Endodermal cell (in vitro differentiated cells): ENCODE results near the gene BCL2L11. TPM values are rescaled to one million over a fixed set of nuclear protein-coding genes. Genes with fewer than 3 reads are reported as not detected.

Experiments
- DNase-seq: peaks from one replicate; pipeline ENCODE4 v3.0.0-alpha.2; 2017
- H3K27ac ChIP-seq: 2 replicates; pipeline ENCODE4 v1.5.1; 2013; ENCODE audit warnings: mild to moderate bottlenecking, low read depth, low read length, moderate library complexity
- H3K27me3 ChIP-seq: 2 replicates; pipeline ENCODE4 v1.6.1; 2013; ENCODE audit warnings: mild to moderate bottlenecking, low read length, moderate library complexity; ENCODE audit not compliant: insufficient read depth, control insufficient read depth, poor library complexity, severe bottlenecking
- H3K36me3 ChIP-seq: 2 replicates; pipeline ENCODE4 v1.7.0; 2013; ENCODE audit warnings: mild to moderate bottlenecking, low read length, moderate library complexity; ENCODE audit not compliant: control insufficient read depth, insufficient read depth
- H3K4me1 ChIP-seq: one replicate; pipeline ENCODE4 v1.7.0; 2013; ENCODE audit warnings: low read length; ENCODE audit not compliant: control insufficient read depth, insufficient read depth
- H3K4me3 ChIP-seq: 2 replicates; pipeline ENCODE4 v1.5.1; 2013; ENCODE audit warnings: mild to moderate bottlenecking, low read length, moderate library complexity
- H3K9ac ChIP-seq: 2 replicates; pipeline ENCODE4 v1.6.1; 2013; ENCODE audit warnings: mild to moderate bottlenecking, low read length, moderate library complexity; ENCODE audit not compliant: poor library complexity, severe bottlenecking; ENCODE audit errors: extremely low read depth
- H3K9me3 ChIP-seq: 2 replicates; pipeline ENCODE4 v1.6.1; 2013; ENCODE audit warnings: mild to moderate bottlenecking, low read length, moderate library complexity; ENCODE audit not compliant: control insufficient read depth
- H3K27ac Mint-ChIP-seq: 2 replicates; pipeline ENCODE4 v1.8.0; 2020; ENCODE audit warnings: mixed read lengths
- H3K27me3 Mint-ChIP-seq: 2 replicates; pipeline ENCODE4 v1.8.0; 2021; ENCODE audit warnings: mild to moderate bottlenecking, mixed read lengths; ENCODE audit not compliant: insufficient read depth
- H3K36me3 Mint-ChIP-seq: 2 replicates; pipeline ENCODE4 v1.8.0; 2020; ENCODE audit warnings: low read depth, mixed read lengths
- H3K4me1 Mint-ChIP-seq: 2 replicates; pipeline ENCODE4 v1.8.0; 2020; ENCODE audit warnings: mixed read lengths
- H3K4me3 Mint-ChIP-seq: 2 replicates; pipeline ENCODE4 v1.8.0; 2020; ENCODE audit warnings: mild to moderate bottlenecking, moderate library complexity, mixed read lengths
- H3K9me3 Mint-ChIP-seq: 2 replicates; pipeline ENCODE4 v1.8.0; 2020; ENCODE audit warnings: mild to moderate bottlenecking, mixed read lengths
- CTCF ChIP-seq: fragments of 200-600 bp; sonication (generic); conservative IDR thresholded peaks from 2 replicates; pipeline ENCODE4 v1.5.0; 2021; ENCODE audit warnings: antibody characterized with exemption, mild to moderate bottlenecking
- whole genome bisulfite sequencing, 2 experiments: methylation state at CpG; one replicate each; pipeline versions ENCODE4 v1.1.5 to v1.1.7; 2013; ENCODE audit warnings: missing lambda C conversion rate in 2 of 2, mixed read lengths in 1 of 2; ENCODE audit not compliant: insufficient coverage in 1 of 2, insufficient read length in 1 of 2; 5-methylcytosine and 5-hydroxymethylcytosine counted together
- total RNA-seq, 2 donors: library from RNA; stranded (reverse); fragmentation: NEBNext Ultra II Directional in 1 of 2; extraction: Animal tissue kit (Norgen Biotek cat#: 25700) in 1 of 2; gene quantifications; 2 replicates in 1 of 2; 3 replicates in 1 of 2; pipeline ENCODE4 v1.2.1, GENCODE V29; 2021

The BCL2L11 gene
- total RNA-seq, 2 donors from 2014 or later: 16.7 to 21.0 TPM

- H3K9me3 Mint-ChIP-seq: no peaks in the 10 kb centered on the region
- no peak overlapping the region for H3K9ac ChIP-seq
- H3K36me3 ChIP-seq: peaks cover 70% of the 10 kb centered on the region
- 80 to 93% methylated on average over 1 to 4 of the region's 4 CpGs for WGBS, 2 experiments
- no peak overlapping the region for H3K4me3 ChIP-seq
- no peak for TF ChIP-seq CTCF
- no peak overlapping the region for H3K27ac Mint-ChIP-seq
- no peaks in the 10 kb centered on the region for H3K9me3 ChIP-seq
- no peaks in the 10 kb centered on the region for H3K27me3 ChIP-seq
- H3K4me1 ChIP-seq: no peaks in the 10 kb centered on the region
- no peaks in the 10 kb centered on the region for H3K27me3 Mint-ChIP-seq
- peaks cover 70% of the 10 kb centered on the region for H3K36me3 Mint-ChIP-seq
- DNase-seq: no peak
- H3K4me1 Mint-ChIP-seq: peaks cover 3% of the 10 kb centered on the region
- H3K4me3 Mint-ChIP-seq: no peak overlapping the region
- no peak overlapping the region for H3K27ac ChIP-seq
Measured at GRCh38 chr2:111127351-111127750, 6.6 kb downstream of the BCL2L11 start.

DNA sequence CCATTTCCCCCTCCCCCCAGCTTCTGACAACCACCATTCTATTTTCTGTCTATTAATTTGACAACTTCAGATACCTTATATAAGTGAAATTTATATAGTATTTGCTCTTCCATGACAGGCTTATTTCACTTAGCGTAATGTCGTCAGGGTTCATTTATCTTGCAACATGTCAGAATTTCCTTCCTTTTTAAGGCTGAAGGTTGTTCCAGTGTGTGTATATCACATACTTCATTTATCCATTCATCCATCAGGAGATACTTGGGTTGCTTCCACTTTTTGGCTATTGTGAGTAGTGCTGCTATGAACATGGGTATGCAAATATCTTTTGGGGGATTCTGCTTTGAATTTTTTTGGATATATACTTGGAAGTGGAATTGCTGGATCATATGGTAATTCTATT is 7.4 kb downstream of the BCL2L11 start:
- H3K9ac ChIP-seq: no peak overlapping the region
- peaks cover 3% of the 10 kb centered on the region for H3K4me1 Mint-ChIP-seq

DNA sequence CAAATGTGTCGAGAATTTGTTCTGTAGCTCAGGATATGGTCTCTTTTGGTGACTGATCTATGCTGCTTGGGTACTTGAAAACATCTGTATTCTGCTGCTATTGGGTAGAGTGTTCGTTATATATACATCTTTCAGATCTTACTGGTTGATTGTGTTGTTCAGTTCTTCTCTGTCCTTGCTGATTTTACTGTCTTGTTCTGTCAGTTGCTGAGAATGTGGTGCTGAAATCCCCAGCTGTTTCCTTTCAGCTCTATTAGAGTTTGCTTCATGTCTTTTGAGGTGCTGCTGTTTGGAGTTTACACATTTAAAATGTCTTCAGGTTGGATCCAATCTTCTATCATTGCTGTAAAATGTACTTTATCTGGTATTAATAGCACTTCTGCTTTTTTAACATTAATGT is 12.9 kb downstream of the BCL2L11 start:
- Histone ChIP-seq H3K9me3 (no peaks in the 10 kb centered on the region), H3K4me1 (no peaks in the 10 kb centered on the region), H3K4me3 (no peak overlapping the region), H3K36me3 (peaks cover 36% of the 10 kb centered on the region), H3K9ac (no peak overlapping the region), H3K27ac (no peak overlapping the region), H3K27me3 (no peaks in the 10 kb centered on the region)
- TF ChIP-seq CTCF: no peak
- Mint-ChIP-seq H3K27me3 (no peaks in the 10 kb centered on the region), H3K36me3 (peaks cover 41% of the 10 kb centered on the region), H3K4me1 (peaks cover 17% of the 10 kb centered on the region), H3K27ac (no peak overlapping the region), H3K4me3 (no peak overlapping the region), H3K9me3 (no peaks in the 10 kb centered on the region)
- no peak for DNase-seq
- WGBS, 2 experiments: 87 to 100% methylated on average over 1 to 2 of the region's 2 CpGs

More for the DNA sequence above, 7.4 kb downstream of the BCL2L11 start:
- Mint-ChIP-seq H3K36me3 (peaks cover 70% of the 10 kb centered on the region), H3K27ac (no peak overlapping the region), H3K27me3 (no peaks in the 10 kb centered on the region), H3K9me3 (no peaks in the 10 kb centered on the region), H3K4me3 (no peak overlapping the region)
- DNase-seq: no peak
- Histone ChIP-seq H3K4me1 (no peaks in the 10 kb centered on the region), H3K36me3 (peaks cover 73% of the 10 kb centered on the region), H3K27ac (no peak overlapping the region), H3K4me3 (no peak overlapping the region), H3K27me3 (no peaks in the 10 kb centered on the region), H3K9me3 (no peaks in the 10 kb centered on the region)
- 93% methylated on average over 2 of the region's 2 CpGs; no CpG with 5 or more reads in 1 of the 2 experiments for WGBS, 2 experiments
- no peak for TF ChIP-seq CTCF
